Ishikawa (cell line): ENCODE measurements around the gene P3H2.

Experiments
- CEBPB ChIP-seq: IDR thresholded peaks from 2 replicates; pipeline ENCODE4 v1.6.1; 2012
- CREB1 ChIP-seq: IDR thresholded peaks from 2 replicates; pipeline ENCODE4 v1.6.1; 2012; ENCODE audit warnings: low read depth
- EGR1 ChIP-seq: IDR thresholded peaks from 2 replicates; pipeline ENCODE4 v1.6.1; 2012
- EP300 ChIP-seq: IDR thresholded peaks from 2 replicates; pipeline ENCODE4 v1.6.1; 2012; ENCODE audit warnings: borderline replicate concordance
- FOXM1 ChIP-seq: IDR thresholded peaks from 2 replicates; pipeline ENCODE4 v1.6.1; 2012; ENCODE audit warnings: low read depth, borderline replicate concordance
- NFIC ChIP-seq: IDR thresholded peaks from 2 replicates; pipeline ENCODE4 v1.6.1; 2012
- RAD21 ChIP-seq: IDR thresholded peaks from 2 replicates; pipeline ENCODE4 v1.6.1; 2012; ENCODE audit warnings: low read depth
- TAF1 ChIP-seq: IDR thresholded peaks from 2 replicates; pipeline ENCODE4 v1.6.1; 2012; ENCODE audit warnings: low read depth, mild to moderate bottlenecking
- TCF12 ChIP-seq: IDR thresholded peaks from 2 replicates; pipeline ENCODE4 v1.6.1; 2012; ENCODE audit warnings: low read depth
- TEAD4 ChIP-seq: IDR thresholded peaks from 2 replicates; pipeline ENCODE4 v1.6.1; 2012
- YY1 ChIP-seq: IDR thresholded peaks from 2 replicates; pipeline ENCODE4 v1.6.1; 2012; ENCODE audit warnings: low read depth
- ZBTB7A ChIP-seq: IDR thresholded peaks from 2 replicates; pipeline ENCODE4 v1.6.1; 2012; ENCODE audit warnings: low read depth
- TF ChIP-seq, protein P1 (sequence below): IDR thresholded peaks from 2 replicates; pipeline ENCODE4 v1.6.1; 2012; ENCODE audit warnings: low read depth, mild to moderate bottlenecking
- TF ChIP-seq, protein P2 (sequence below): IDR thresholded peaks from 2 replicates; pipeline ENCODE4 v1.6.1; 2012
- TF ChIP-seq, protein P3 (sequence below): IDR thresholded peaks from 2 replicates; pipeline ENCODE4 v1.6.1; 2012

The P3H2 gene

DNA sequence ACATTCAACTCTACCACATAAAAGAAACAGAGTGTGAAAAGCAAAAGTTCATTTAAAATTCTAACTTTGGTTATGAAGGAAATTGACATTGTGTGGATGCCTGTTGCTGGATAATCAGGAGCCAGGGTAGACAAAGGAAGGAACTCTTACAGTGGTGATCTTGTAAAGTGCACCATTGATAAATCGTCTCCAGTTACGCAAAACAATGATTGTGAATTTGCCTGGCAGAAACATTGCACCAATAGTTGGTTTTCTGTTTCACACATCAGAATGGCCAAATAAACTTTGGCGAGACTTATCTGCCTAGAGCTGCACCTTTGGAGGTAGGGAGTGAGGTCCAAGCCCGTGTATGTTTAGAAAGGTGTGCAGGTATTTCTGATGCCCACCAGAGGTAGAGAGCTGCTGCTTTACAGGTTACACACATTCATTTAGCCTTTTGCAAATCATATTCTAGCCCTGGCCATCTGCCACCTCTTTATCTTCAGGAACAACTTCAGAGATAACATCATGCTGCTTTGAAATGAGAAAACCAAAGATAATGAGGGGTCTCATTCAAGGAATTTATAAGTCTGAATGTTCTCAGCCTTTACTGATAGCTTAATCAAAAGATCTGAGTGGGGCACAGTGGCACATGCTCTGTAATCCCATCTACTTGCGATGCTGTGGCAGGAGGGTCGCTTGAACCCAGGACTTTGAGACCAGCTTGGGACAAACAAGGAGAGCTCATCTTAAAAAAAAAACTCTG is 47.4 kb upstream of the P3H2 start:
- TF ChIP-seq ZBTB7A: no peak
- TF ChIP-seq CEBPB: no peak
- no peak for TF ChIP-seq CREB1
- TF ChIP-seq, protein P1, sequence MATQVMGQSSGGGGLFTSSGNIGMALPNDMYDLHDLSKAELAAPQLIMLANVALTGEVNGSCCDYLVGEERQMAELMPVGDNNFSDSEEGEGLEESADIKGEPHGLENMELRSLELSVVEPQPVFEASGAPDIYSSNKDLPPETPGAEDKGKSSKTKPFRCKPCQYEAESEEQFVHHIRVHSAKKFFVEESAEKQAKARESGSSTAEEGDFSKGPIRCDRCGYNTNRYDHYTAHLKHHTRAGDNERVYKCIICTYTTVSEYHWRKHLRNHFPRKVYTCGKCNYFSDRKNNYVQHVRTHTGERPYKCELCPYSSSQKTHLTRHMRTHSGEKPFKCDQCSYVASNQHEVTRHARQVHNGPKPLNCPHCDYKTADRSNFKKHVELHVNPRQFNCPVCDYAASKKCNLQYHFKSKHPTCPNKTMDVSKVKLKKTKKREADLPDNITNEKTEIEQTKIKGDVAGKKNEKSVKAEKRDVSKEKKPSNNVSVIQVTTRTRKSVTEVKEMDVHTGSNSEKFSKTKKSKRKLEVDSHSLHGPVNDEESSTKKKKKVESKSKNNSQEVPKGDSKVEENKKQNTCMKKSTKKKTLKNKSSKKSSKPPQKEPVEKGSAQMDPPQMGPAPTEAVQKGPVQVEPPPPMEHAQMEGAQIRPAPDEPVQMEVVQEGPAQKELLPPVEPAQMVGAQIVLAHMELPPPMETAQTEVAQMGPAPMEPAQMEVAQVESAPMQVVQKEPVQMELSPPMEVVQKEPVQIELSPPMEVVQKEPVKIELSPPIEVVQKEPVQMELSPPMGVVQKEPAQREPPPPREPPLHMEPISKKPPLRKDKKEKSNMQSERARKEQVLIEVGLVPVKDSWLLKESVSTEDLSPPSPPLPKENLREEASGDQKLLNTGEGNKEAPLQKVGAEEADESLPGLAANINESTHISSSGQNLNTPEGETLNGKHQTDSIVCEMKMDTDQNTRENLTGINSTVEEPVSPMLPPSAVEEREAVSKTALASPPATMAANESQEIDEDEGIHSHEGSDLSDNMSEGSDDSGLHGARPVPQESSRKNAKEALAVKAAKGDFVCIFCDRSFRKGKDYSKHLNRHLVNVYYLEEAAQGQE: no peak
- TF ChIP-seq TEAD4: no peak
- TF ChIP-seq, protein P2, sequence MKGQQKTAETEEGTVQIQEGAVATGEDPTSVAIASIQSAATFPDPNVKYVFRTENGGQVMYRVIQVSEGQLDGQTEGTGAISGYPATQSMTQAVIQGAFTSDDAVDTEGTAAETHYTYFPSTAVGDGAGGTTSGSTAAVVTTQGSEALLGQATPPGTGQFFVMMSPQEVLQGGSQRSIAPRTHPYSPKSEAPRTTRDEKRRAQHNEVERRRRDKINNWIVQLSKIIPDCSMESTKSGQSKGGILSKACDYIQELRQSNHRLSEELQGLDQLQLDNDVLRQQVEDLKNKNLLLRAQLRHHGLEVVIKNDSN: no peak
- TF ChIP-seq RAD21: no peak
- no peak for TF ChIP-seq TCF12
- no peak for TF ChIP-seq TAF1
- no peak for TF ChIP-seq FOXM1
- no peak for TF ChIP-seq EP300
- no peak for TF ChIP-seq YY1
- TF ChIP-seq, protein P3, sequence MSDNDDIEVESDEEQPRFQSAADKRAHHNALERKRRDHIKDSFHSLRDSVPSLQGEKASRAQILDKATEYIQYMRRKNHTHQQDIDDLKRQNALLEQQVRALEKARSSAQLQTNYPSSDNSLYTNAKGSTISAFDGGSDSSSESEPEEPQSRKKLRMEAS: no peak
- no peak for TF ChIP-seq EGR1
- TF ChIP-seq NFIC: no peak

DNA sequence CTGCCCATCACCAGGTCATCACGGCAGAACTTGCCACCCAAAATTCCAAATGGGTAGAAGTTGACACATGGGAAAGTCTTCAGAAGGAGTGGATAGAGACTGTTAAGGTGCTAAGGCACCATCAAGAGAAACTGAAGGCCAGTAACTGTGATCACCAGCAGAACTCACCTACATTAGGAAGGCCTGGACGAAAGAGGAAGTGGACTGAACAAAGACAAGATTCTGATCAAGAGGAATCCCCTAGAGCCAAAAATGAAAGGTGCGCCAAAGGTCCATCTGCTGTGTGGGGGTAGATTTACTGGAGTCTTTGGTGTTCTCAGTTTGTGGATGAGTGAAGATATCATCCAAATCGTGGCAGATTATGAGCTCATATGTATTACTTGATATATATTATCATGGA is 46.3 kb upstream of the P3H2 start:
- TF ChIP-seq ZBTB7A: no peak
- no peak for TF ChIP-seq NFIC
- TF ChIP-seq RAD21: no peak
- TF ChIP-seq FOXM1: no peak
- TF ChIP-seq TEAD4: no peak
- TF ChIP-seq EP300: no peak
- TF ChIP-seq, protein P2: no peak
- TF ChIP-seq TAF1: no peak
- TF ChIP-seq, protein P3: no peak
- no peak for TF ChIP-seq CEBPB
- TF ChIP-seq EGR1: no peak

DNA sequence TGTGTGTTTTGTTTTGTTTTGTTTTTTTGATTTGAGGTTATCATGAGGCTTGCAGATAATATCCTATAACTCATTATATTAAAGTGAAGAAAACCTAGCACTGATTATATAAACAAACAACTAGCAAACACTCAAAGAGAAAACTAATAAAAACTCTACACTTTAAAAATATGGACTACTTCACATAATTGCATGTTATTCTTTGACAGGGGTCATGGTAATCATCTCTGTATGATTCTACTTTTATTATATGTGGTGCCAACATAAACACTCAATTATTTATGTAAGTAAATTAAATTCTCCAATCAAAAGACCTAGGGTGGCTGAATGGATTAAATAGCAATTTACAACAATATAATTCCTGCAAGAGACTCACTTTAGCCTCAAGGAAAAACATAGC is 44.6 kb upstream of the P3H2 start:
- TF ChIP-seq TCF12 (no peak), TAF1 (no peak), YY1 (no peak), EGR1 (no peak), ZBTB7A (no peak), NFIC (no peak), CEBPB (no peak), EP300 (no peak), RAD21 (no peak), CREB1 (no peak), FOXM1 (no peak), TEAD4 (no peak)
- TF ChIP-seq, protein P2: no peak
- TF ChIP-seq, protein P1: no peak
- TF ChIP-seq, protein P3: no peak

DNA sequence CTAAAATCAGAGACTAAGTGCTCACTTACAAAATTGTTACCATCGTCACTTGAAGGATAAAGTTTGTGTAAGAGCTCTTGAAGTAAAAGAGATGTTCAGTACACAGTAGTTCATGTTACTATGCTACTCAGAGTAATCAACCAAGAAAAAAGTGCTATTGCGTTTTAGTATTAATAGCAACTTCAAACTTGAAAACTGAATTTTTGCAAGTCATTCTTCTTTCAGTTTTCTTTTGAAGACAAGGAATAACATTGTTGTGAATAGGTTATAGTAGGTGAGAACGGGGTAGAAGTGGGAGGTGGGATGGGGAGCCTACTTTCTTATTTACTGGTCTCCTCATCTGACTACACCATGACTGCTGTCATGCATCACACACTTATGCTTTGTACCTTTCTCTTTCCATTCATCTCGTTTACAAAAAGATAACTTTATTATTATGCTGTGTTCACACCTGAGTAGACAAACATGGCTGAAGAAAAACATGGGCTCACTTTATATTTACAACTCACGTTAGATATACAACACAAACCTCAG is 39.3 kb upstream of the P3H2 start:
- no peak for TF ChIP-seq FOXM1
- TF ChIP-seq EP300: no peak
- TF ChIP-seq, protein P1: no peak
- TF ChIP-seq, protein P3: no peak
- TF ChIP-seq EGR1: no peak
- TF ChIP-seq NFIC: no peak
- no peak for TF ChIP-seq CREB1
- no peak for TF ChIP-seq YY1
- no peak for TF ChIP-seq TAF1
- TF ChIP-seq TEAD4: no peak
- no peak for TF ChIP-seq RAD21
- no peak for TF ChIP-seq TCF12
- no peak for TF ChIP-seq ZBTB7A
- TF ChIP-seq, protein P2: no peak
- no peak for TF ChIP-seq CEBPB
